GM19023 (cell line): ENCODE measurements around the gene IGFBP6.
A peak's percentile ranks its signal among the peaks of the same experiment; 100 is the strongest.

ENCODE experiments used
- ATAC-seq: cut with Tn5 transposase; IDR thresholded peaks from one replicate; pipeline ENCODE4 v1.9.1; 2021; ENCODE audit warnings: mild to moderate bottlenecking, moderate library complexity; ENCODE audit not compliant: unreplicated experiment

Gene IGFBP6

DNA sequence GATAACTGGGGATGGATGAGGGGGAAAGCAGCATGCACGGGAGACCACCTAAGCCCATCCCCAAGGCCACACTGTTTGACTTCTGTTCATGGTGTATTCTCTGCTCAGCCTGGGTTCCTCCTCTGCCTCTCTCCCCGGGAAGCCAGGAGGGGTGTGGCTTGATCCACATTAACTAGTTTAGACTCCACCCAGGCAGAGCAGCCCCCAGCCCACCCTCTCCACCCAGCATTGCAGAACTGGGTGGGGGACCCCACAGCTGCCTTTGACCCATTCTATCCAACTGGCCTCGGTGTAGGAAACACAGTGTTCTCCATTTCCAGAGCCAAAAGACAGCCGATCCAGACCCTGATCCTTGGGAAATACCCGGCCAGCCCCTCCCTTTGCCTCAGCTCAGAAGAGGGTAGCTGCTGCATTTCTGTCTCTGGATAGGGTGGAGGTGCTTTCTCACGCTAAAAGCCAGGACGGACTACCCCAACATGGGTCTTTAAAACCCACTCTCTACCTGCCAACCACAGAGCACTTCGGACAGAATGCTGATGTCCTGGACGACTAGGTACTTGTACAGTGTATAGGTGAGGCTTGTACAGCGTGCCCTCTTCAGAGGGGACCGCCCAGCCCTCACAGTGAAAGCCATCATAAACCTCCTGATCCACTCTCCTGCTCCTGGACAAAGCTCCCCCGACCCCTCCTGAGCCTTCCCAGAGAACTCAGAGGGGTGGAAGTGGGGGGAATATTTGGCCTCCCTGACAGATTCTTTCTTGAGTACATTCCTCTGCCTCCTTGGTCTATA is 27.7 kb upstream of the IGFBP6 start:
- no peak for ATAC-seq

DNA sequence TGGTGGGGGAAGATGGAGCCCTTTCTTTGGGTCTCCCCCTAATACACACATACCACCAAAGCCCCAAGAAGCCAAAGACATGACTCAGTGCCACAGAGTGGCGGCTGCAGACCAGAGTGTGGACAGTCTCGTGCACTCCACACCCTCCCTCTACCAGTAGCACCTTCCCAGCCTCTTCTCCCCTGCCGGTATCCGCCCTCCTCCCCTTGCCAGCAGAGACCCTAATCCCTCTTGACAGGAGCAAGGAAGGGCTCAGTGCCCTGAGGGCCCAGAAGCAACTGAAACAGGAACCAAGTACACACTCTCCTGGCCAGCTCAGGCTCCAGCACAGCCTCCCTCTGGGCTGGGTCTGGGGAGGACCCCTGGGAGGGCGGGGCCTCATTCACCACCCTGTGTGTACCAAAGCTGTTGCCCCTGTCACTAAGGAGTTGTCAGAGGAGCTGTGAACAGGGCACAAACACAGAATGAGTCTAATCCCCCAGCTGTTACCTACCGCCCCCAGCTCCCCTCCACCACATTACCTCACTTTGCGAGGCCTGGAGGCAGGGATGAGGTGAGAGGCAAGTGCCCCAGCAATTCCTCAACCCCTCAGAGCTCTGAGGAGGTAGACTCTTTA is 26.5 kb upstream of the IGFBP6 start:
- no peak for ATAC-seq

DNA sequence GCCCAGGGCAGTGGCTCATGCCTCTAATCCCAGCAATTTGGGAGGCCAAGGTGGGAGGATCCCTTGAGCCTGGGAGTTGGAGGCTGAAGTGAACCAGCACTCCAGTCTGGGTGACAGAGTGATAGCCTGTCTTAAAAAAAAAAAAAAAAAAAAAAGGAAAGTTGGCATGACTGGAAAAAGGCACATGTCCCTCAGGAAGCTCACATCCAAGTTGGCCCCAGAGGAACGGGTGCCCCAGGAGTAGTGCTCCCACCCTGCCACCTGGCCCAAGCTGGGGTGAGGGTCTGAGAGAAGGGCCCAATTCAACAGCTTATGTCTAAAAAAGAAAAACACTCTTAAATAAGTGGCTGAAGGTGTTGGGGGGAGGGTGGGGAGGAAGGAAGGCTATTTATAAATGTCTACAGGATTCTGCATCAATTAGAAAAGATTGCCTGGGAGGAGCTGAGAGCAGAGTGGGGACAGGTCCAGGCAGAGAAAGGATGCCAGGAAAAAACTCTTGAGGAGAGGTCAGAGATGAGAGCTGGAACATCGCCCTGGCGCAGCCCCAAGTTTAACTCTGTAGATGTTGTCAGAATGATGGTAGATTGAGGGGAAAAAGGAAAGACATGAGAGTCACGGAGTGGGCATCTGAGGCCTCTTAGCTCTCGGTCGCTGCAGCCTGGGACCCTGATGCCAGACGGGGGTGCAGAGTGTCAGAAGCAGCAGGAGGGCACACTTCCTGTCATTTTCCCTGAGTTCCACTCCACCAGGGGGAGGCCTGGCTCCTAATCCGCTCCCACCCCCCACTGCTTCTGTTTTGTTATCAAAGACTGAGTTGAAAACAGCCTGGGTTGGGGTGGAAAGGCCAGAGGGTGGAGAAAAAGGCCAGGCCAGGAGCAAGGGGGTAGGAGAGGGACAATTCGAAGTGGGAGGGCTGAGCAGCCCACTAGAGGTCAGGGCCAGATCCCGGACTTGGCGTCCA is 25.6 kb upstream of the IGFBP6 start:
- no peak for ATAC-seq

DNA sequence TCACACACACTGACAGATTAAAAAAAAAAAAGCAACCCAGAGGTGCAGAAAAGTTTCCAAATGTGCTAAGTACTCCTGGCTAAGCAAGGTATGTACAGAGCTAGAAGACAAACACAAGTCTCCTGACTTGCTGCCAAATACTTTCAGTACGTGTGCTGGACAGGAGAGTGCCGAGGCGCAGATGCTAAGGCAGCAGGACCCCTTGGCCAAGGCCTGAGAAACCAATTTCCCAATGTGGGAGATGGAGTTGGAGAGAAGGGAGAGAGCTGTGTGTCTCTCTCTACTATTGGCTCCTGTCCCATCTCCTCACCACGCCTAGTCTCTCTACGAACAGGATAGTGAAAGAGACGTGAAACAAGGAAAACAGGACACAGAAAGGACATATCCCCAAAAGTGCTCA is 23.6 kb upstream of the IGFBP6 start:
- no peak for ATAC-seq

DNA sequence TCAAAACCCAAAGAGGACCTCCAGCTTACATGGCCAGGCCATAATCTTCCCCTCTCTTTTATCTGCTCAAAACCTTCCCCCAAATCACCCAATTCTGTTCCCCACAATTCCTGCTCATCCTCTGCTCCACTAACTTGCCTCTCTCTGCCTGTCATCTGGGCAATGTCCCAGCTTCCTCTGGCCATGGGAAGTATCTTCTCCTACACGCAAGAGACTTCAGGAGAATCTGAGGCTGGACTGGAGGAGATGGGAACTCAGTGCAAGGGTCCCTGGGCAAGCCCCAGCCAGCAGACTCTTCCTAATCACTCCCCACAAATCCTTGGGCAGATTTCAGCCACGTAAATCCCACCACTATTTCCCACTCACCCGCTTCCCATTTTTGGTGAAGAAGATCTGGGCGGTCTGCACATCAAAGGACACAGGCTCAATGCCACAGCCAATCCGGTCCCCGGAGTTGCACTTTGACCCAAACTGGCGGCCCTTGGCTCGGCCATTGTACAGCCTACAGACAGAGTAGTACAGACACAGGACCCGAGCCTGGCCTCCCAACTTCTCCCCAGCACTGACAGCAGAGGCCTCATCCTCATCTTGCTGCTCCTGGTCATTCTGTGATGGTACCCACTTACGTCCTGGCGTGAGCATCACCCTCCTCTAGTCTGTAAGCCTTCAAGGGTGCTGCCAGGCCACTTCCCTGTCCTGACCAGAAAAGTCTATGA is 23.0 kb upstream of the IGFBP6 start:
- ATAC-seq: no peak

DNA sequence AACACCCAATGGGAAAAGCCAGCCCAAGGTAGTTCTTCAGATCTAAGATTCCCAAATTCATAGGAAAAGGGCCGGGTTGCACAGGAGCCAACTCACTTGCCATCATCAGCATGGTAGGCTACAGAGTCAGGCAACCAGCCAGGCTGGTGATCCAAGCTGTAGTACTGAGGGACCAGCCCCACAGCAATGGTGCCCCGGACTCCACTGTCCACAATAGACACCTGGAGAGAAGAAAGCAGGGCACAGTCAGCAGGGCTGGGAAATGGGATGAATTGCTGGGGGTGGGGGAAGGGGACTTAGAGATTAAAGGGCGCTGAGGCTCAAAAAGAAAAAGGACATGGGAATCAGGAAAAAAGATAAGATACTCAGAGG is 22.5 kb upstream of the IGFBP6 start:
- no peak for ATAC-seq

DNA sequence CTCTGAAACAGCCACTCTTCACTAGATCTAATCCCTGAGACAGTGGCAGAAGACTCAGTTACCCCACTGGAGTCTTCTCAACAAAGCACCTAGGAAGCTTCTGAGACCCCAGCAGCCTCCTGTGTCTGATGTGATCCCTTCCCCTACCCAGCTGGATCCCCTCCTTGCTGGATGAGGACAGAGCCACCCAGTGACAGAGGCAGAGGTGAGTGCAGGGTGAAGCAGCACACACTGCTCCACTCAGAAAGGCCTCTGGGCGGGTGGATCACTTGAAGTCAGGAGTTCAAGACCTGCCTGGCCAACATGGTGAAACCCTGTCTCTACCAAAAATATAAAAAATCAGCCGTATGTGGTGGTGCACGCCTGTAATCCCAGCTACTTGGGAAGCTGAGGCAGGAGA is 21.0 kb upstream of the IGFBP6 start:
- no peak for ATAC-seq

DNA sequence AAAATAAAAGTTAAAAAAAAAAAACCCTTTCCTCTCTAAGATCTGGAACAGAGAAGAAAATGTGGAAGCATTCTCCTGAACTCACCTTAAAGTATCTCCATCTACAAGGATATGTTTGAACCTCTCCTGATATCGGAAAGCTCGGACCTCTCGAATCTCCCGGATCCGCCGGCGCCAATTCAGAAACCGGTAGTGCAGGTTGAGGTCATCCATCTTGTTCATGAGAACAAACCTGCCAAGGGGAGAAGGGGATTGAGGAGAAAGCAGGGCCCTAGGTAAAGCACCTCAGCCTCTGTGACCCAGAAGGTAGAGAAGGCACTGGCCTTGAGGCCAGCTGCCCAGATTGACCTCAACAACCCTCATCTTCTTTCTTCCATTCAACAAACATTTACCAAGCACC is 20.4 kb upstream of the IGFBP6 start:
- ATAC-seq: no peak

DNA sequence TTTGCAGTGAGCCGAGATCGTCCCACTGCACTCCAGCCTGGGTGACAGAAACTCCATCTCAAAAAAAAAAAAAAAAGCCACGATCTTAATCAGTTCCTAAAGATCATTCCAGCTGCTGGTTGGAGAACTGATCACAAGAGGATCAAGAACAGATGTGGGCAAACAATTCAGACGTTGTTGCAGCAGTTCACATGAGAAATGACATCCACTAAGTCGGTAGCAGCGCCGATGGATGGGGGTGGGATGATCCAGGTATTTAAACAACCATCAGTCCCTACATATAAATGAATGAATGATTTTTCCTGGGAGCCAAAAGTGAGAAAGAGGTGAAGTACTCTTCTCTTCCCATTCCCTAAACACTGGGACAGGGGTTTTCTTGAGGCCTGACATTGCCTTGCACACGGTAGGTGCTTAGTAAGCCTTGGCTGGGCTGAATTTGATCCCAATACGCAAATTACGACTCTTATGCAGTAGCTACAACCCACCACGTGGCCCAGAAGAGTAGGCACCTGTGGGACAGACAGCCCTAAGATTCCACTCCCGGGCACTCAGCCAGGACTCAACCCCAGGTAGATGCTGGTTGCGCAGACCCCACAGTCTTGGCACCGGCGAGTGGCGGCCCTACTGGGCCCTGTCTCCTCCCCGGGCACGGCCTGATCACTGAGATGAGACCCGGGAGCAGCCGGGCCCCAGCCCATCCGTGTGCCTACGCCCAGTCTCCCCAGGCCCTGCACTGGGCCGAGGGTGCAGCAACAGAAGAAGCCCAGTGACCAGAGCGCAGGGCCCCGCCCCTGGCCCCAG is 18.8 kb upstream of the IGFBP6 start:
- peak; percentile 24 for ATAC-seq

DNA sequence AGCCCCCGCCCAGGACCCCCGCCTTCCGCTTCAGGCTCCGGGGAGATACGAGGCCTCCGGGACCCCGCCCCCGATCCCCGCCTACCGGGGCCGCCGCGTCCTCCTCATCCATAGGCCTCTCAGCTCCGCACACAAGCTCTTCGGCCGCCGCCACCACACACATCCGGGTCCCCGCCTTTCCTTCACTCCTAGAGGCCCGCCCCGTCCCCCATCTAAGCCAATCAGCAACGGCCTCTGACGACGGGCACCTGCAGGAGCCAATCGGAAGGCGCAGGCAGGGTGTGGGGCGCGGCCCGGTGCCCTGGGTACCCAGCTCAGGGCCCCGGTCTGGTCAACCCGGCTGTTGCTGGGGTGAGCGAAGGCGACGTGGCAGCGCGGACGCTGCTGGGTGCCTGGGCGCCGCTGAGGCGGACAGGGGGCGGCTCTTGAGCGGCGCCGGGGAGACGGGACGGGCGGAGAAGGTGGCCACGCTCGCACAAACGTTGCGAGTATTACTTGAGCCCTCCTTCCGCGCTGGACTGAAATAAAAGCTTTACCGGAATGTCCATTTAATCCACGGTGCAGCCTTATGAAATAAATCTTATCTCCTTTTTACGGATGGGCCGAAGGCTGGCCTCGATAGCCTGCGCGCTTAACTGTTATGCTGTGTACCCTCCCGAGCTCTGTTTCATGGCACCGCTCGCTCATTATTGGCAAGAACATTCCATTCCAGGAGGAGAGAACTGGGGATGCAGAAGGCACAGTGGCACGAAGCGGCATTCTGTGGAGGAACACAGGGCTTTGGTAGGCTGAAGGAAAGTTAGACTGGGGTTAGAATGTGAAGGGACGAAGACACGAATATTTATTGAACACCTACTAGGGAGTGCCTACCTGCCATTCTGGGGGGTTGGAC is 18.0 kb upstream of the IGFBP6 start, which contains the start of gene SPRYD3:
Gene SPRYD3 (minus strand): TSS at position 165 of the 892 bp plus-strand sequence. CDS start 57 bp downstream, at position 108.
- peak; percentile 98 for ATAC-seq

DNA sequence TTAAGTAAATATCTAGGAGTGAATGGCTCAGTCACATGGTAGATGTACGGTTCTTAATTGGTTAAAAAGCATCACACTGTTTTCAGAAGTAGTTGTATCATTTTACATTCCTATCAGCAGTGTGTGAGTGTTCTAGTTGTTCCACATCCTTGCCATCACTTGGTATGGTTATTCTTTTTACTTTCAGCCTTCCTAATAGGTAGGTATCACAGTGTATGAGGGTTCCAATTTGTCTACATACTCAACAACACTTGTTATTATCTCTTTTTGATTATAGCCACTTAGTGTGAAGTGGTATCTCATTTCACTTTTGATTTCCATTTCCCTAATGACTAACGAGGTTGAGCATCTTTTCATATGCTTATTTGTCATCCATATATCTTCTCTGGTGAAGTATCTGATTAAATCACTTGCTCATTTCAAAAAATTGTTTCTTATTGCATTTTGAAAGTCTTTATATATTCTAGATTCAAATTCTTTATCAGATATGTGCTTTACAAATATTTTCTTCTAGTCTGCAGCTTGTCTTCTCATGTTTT is 14.8 kb upstream of the IGFBP6 start:
- ATAC-seq: no peak

DNA sequence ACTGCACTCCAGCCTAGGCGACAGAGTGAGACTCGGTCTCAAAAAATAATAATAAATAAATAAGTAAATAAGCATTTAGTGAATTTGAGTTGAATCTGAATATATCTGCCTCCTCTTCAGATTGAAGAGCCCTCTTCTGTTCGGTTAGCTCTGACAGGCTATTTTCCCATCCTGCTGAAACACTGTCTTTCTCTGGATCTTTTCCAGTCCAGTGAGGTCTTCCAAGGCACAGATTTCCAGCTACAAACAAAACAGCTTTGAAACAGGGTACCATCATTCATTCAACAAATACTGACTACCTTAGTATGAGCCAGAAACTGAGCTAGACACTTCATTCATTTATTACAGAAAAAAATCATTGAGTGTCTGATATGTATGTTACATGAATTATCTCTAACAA is 11.1 kb upstream of the IGFBP6 start:
- ATAC-seq: no peak

DNA sequence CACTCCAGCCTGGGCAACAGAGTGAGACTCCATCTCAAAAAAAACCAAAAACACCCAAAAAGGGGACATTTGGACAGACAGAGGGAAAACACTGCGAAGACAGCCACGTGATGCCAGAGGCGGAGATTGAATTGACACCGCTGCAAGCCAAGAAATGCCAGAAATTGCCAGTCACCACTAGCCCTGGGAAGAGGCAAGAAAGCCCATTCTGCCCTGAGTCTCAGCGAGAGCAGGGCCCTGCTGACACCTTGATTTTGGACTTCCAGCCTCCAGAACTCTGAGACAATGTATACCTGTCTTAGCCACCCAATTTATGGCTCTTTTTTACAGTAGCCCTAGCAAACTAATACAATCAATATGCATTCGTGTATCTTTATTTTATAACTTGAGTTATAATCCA is 7.4 kb upstream of the IGFBP6 start:
- ATAC-seq: no peak

DNA sequence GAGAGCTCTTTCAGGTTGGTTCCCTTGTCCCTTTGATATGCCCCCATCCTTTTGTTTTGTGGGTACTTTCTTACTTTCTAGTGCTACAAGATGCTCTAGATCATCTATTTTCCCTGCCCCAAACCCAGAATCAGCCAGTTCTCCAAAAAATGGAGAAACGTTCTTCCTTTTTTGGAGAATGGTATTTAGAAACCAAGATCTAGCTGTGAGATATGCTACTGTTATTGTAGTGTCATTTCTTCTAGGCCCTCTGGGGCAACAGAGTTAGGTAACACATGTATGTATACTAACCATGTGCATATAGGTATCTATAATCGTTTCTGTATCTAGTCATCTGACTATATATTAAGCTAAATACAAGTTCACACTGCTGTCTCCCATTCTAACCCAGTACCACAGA is 6.9 kb upstream of the IGFBP6 start:
- no peak for ATAC-seq

DNA sequence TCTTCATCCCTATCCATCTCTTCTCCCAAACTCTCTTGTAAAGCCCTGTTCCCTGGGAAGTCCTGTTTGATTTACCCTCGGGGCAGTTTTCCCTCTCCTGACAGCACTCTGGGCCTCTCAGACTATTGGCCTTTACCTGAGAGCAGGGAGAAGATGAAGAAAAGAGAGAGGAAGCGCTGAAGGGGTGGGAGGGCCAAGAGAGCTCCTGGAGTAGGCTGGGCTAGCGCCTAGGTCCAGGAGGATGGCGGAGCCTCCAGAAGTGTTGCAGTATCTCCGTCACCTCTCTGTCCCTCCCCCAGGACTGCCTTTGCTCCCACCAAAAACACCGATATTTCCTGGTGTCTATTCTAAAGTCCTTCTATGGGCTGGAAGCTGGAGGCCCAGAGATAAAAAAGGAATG is 5.7 kb upstream of the IGFBP6 start:
- ATAC-seq: no peak

DNA sequence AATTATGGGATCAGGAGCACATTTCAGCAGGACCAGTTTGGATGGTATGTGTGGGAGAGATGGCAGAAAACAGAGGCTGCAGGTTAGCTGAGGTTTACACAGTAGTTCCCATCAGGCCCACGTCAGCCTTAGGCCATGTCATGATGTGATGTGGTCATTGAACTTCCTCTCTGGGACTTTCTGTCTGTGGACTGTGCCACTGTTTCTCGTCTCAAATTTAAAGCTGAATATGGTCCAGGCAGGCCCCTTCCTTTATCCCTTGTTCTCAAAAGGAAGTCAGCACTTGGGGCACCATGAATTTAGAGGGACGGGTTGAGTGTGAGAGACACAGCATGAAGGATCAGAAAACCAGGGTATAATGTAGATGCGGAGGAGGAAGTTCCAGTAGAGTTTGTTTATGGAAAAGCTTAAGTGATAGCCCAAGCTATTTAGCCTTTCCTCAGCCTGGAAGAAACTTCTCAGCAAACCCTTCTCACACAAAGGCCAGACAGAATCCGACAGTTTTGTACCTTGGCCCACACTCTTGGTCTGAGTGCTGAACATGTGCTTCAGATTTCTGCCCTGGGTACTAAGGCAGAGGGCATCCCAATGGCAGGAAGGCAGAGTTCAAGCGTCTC is 3.6 kb upstream of the IGFBP6 start:
- ATAC-seq: no peak

DNA sequence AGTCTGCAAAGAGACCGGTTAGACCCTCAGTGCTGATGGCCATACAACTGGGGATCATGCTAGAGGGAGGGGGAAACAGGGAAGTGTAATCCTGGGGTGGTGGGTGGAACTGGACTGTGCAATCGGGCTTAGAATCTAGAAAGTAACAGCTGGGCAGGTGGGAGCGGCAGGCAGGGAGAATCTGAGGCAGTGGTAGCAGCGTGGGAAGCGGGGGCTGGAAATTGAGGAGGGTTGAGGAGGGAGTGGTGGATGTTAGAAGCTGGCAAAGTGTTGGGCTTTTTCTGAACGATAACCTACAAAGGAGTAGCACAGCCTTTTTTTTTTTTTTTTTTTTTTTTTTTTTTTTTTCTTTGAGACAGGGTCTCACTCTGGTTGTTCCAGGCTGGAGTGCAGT is 3.1 kb upstream of the IGFBP6 start:
- ATAC-seq: no peak
